Right lobe of liver (tissue), 4 donors: ENCODE data around the gene PYCR2.

ENCODE experiments used
- POLR2A ChIP-seq: fragments of 450-650 bp; IDR thresholded peaks from one replicate; pipeline ENCODE4 v1.6.1; 2017; ENCODE audit warnings: antibody characterized with exemption, mild to moderate bottlenecking
- TF ChIP-seq, protein P1 (sequence below), 4 donors: fragments of 200-600 bp in 3 of 4; fragments of 450-650 bp in 1 of 4; IDR thresholded peaks; one replicate each; pipeline versions ENCODE4 v1.5.1 to v1.8.0; 2016 to 2022; ENCODE audit warnings: antibody characterized with exemption in 4 of 4, mild to moderate bottlenecking in 2 of 4
- donor health status: DM: no; HTN: no; CAD: no.
- donor health status: DM: no; HTN: no; CAD: no.
- donor health status: DM: no; HTN: yes; CAD: no.

GRCh38 chr1:225944387-225944786, 20.3 kb upstream of the PYCR2 start:
- TF ChIP-seq, protein P1, sequence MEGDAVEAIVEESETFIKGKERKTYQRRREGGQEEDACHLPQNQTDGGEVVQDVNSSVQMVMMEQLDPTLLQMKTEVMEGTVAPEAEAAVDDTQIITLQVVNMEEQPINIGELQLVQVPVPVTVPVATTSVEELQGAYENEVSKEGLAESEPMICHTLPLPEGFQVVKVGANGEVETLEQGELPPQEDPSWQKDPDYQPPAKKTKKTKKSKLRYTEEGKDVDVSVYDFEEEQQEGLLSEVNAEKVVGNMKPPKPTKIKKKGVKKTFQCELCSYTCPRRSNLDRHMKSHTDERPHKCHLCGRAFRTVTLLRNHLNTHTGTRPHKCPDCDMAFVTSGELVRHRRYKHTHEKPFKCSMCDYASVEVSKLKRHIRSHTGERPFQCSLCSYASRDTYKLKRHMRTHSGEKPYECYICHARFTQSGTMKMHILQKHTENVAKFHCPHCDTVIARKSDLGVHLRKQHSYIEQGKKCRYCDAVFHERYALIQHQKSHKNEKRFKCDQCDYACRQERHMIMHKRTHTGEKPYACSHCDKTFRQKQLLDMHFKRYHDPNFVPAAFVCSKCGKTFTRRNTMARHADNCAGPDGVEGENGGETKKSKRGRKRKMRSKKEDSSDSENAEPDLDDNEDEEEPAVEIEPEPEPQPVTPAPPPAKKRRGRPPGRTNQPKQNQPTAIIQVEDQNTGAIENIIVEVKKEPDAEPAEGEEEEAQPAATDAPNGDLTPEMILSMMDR (IDR thresholded peaks at IDR 0.05): no peak
- TF ChIP-seq POLR2A: no peak
